GM23248 (cell line): ENCODE data around the gene ACADL. TPM values are rescaled to one million over a fixed set of nuclear protein-coding genes. Genes with fewer than 3 reads are reported as not detected.
A peak's percentile ranks its signal among the peaks of the same experiment; 100 is the strongest.

Experiments
- DNase-seq: peaks from one replicate; pipeline ENCODE4 v3.0.0-alpha.2; 2015
- H2AFZ ChIP-seq: fragments of 200-600 bp; sonication (generic); 2 replicates; pipeline ENCODE4 v1.6.1; 2016; ENCODE audit warnings: antibody characterized with exemption
- H3F3A ChIP-seq: fragments of 200-600 bp; sonication (generic); 2 replicates; pipeline ENCODE4 v1.6.1; 2016; ENCODE audit warnings: mild to moderate bottlenecking, antibody characterized with exemption, mixed run types; ENCODE audit not compliant: insufficient read depth
- H3K27ac ChIP-seq: fragments of 200-600 bp; sonication (generic); 2 replicates; pipeline ENCODE4 v1.5.1; 2016; ENCODE audit warnings: mild to moderate bottlenecking
- H3K27me3 ChIP-seq: fragments of 200-600 bp; sonication (generic); replicated peaks from 2 replicates; pipeline ENCODE4 v1.6.1; 2016; ENCODE audit warnings: mild to moderate bottlenecking; ENCODE audit not compliant: insufficient read depth
- H3K36me3 ChIP-seq: fragments of 200-600 bp; sonication (generic); 2 replicates; pipeline ENCODE4 v1.6.1; 2016; ENCODE audit warnings: low read depth, mild to moderate bottlenecking
- H3K4me1 ChIP-seq: fragments of 200-600 bp; sonication (generic); 2 replicates; pipeline ENCODE4 v1.6.1; 2016; ENCODE audit warnings: mild to moderate bottlenecking; ENCODE audit not compliant: insufficient read depth
- H3K4me2 ChIP-seq: fragments of 200-600 bp; sonication (generic); one replicate; pipeline ENCODE4 v1.6.1; 2016; ENCODE audit warnings: mild to moderate bottlenecking; ENCODE audit not compliant: unreplicated experiment
- H3K4me3 ChIP-seq: fragments of 200-600 bp; sonication (generic); 2 replicates; pipeline ENCODE4 v1.5.1; 2016; ENCODE audit warnings: mild to moderate bottlenecking
- H3K79me2 ChIP-seq: fragments of 200-600 bp; sonication (generic); 2 replicates; pipeline ENCODE4 v1.6.1; 2016; ENCODE audit warnings: mild to moderate bottlenecking; ENCODE audit not compliant: insufficient read depth
- H3K9ac ChIP-seq: fragments of 200-600 bp; sonication (generic); 2 replicates; pipeline ENCODE4 v1.6.1; 2016; ENCODE audit warnings: mild to moderate bottlenecking
- H3K9me2 ChIP-seq: fragments of 200-600 bp; sonication (generic); 2 replicates; pipeline ENCODE4 v1.6.1; 2016; ENCODE audit warnings: mixed run types, mild to moderate bottlenecking, moderate library complexity; ENCODE audit not compliant: insufficient read depth
- H3K9me3 ChIP-seq: fragments of 200-600 bp; sonication (generic); one replicate; pipeline ENCODE4 v1.6.1; 2017; ENCODE audit warnings: low read depth
- H4K20me1 ChIP-seq: fragments of 200-600 bp; sonication (generic); 2 replicates; pipeline ENCODE4 v1.6.0; 2016; ENCODE audit not compliant: insufficient read depth
- EZH2 ChIP-seq: fragments of 200-600 bp; sonication (generic); IDR thresholded peaks from 2 replicates; pipeline ENCODE4 v1.6.1; 2018; ENCODE audit warnings: antibody characterized with exemption, mild to moderate bottlenecking; ENCODE audit not compliant: insufficient read depth, poor library complexity, severe bottlenecking
- EZH2phosphoT487 ChIP-seq: fragments of 200-600 bp; sonication (generic); IDR thresholded peaks from 2 replicates; pipeline ENCODE4 v1.6.1; 2018; ENCODE audit warnings: antibody characterized with exemption, moderate library complexity, mild to moderate bottlenecking, low read depth; ENCODE audit not compliant: insufficient read depth
- WGBS, 2 experiments: methylation state at CpG; one replicate each; pipeline ENCODE4 v1.1.6; 2015 to 2017; ENCODE audit warnings: low lambda C conversion rate in 2 of 2, low coverage in 1 of 2; ENCODE audit errors: missing lambda C conversion rate in 2 of 2; 5-methylcytosine and 5-hydroxymethylcytosine counted together
- in situ Hi-C: fragments of 300-500 bp; cut with MboI; formaldehyde crosslinking; loops from 2 replicates; pipeline ENCODE4 v1.15.0; 2020
- polyA plus RNA-seq: library from polyadenylated mRNA; unstranded; fragments of >200 nt; fragmentation: Nextera tagmentation; extraction: Ambion mirVana; gene quantifications from 2 replicates; pipeline ENCODE4 v1.2.1, GENCODE V29; 2016
- total RNA-seq: library from RNA; depleted of rRNA; stranded (reverse); fragments of >200 nt; shearing (Covaris generic); gene quantifications from 2 replicates; pipeline ENCODE4 v1.2.3, GENCODE V29; 2014

ACADL gene
- total and polyA plus RNA-seq, 2 experiments from 2014 or later: not detected

GRCh38 chr2:210169516-210170195 lies 55.6 kb downstream of the ACADL start:
- H3K4me3 ChIP-seq: peak overlapping the region; percentile 92
- peaks cover 26% of the 10 kb centered on the region for H3K4me1 ChIP-seq
- no peaks in the 10 kb centered on the region for H3K9me2 ChIP-seq
- TF ChIP-seq EZH2phosphoT487: no peak
- TF ChIP-seq EZH2: no peak
- H2AFZ ChIP-seq: peak overlapping the region; percentile 87
- H4K20me1 ChIP-seq: no peaks in the 10 kb centered on the region
- in situ Hi-C loops: no loop called here
- DNase-seq: peak; percentile 92
- H3K9ac ChIP-seq: peak overlapping the region; percentile 99
- no peaks in the 10 kb centered on the region for H3K9me3 ChIP-seq
- WGBS, 2 experiments: 9 to 11% methylated on average over 6 of the region's 6 CpGs
- H3K36me3 ChIP-seq: no peaks in the 10 kb centered on the region
- H3K27ac ChIP-seq: peak overlapping the region; percentile 100
- H3K4me2 ChIP-seq: peak overlapping the region; percentile 96
- peaks cover 39% of the 10 kb centered on the region for H3F3A ChIP-seq
- H3K79me2 ChIP-seq: peaks cover 45% of the 10 kb centered on the region
- H3K27me3 ChIP-seq: no peaks in the 10 kb centered on the region

- 0 to 6% methylated on average over 1 of the region's 1 CpG for WGBS, 2 experiments
- H3K27ac ChIP-seq: no peak overlapping the region
- H3K9ac ChIP-seq: no peak overlapping the region
- peaks cover 26% of the 10 kb centered on the region for H3K4me1 ChIP-seq
- in situ Hi-C loops: no loop called here
- TF ChIP-seq EZH2phosphoT487: no peak
- TF ChIP-seq EZH2: no peak
- peak overlapping the region; percentile 16; the same call in 1 of the 2 replicates for H2AFZ ChIP-seq
- H3K9me2 ChIP-seq: no peaks in the 10 kb centered on the region
- H3K79me2 ChIP-seq: peaks cover 60% of the 10 kb centered on the region
- H3K9me3 ChIP-seq: no peaks in the 10 kb centered on the region
- H3K27me3 ChIP-seq: no peaks in the 10 kb centered on the region
- peak; percentile 32 for DNase-seq
- H3F3A ChIP-seq: peaks cover 36% of the 10 kb centered on the region
- H3K4me2 ChIP-seq: peak overlapping the region; percentile 48
- 0 out of 2 replicates have a peak overlapping the region, but pooled peaks have one; percentile 7 for H3K4me3 ChIP-seq
- no peaks in the 10 kb centered on the region for H4K20me1 ChIP-seq
- H3K36me3 ChIP-seq: no peaks in the 10 kb centered on the region
These were observed 58.0 kb downstream of the ACADL start for GRCh38 chr2:210167227-210167626.

GRCh38 chr2:210162466-210163124 lies 62.7 kb downstream of the ACADL start:
- Histone ChIP-seq H4K20me1 (no peaks in the 10 kb centered on the region), H3K27ac (no peak overlapping the region), H3K27me3 (no peaks in the 10 kb centered on the region), H2AFZ (no peak overlapping the region), H3K4me2 (no peak overlapping the region), H3F3A (no peaks in the 10 kb centered on the region; the same call in 1 of the 2 replicates), H3K79me2 (peaks cover 44% of the 10 kb centered on the region), H3K9me3 (no peaks in the 10 kb centered on the region), H3K9me2 (no peaks in the 10 kb centered on the region), H3K4me1 (peaks cover 11% of the 10 kb centered on the region; the same call in 1 of the 2 replicates), H3K36me3 (no peaks in the 10 kb centered on the region), H3K4me3 (no peak overlapping the region), H3K9ac (no peak overlapping the region)
- TF ChIP-seq EZH2: no peak
- TF ChIP-seq EZH2phosphoT487: no peak
- in situ Hi-C loops: no loop called here
- DNase-seq: no peak
- WGBS, 2 experiments: 72 to 75% methylated on average over 6 of the region's 6 CpGs

GRCh38 chr2:210159059-210159458 lies 66.2 kb downstream of the ACADL start:
- H3K27ac ChIP-seq: no peak overlapping the region
- in situ Hi-C loops: no loop called here
- DNase-seq: no peak
- WGBS, 2 experiments: 98% methylated on average over 3 of the region's 3 CpGs
- no peaks in the 10 kb centered on the region for H4K20me1 ChIP-seq
- H2AFZ ChIP-seq: no peak overlapping the region
- H3K9me2 ChIP-seq: no peaks in the 10 kb centered on the region
- peaks cover 13% of the 10 kb centered on the region for H3K79me2 ChIP-seq
- no peak overlapping the region for H3K4me3 ChIP-seq
- H3K27me3 ChIP-seq: no peaks in the 10 kb centered on the region
- no peaks in the 10 kb centered on the region for H3F3A ChIP-seq
- H3K9me3 ChIP-seq: no peaks in the 10 kb centered on the region
- no peaks in the 10 kb centered on the region for H3K4me1 ChIP-seq
- no peaks in the 10 kb centered on the region for H3K36me3 ChIP-seq
- no peak overlapping the region for H3K9ac ChIP-seq
- no peak overlapping the region for H3K4me2 ChIP-seq
- TF ChIP-seq EZH2 (no peak), EZH2phosphoT487 (no peak)
